WTC11 (cell line): ENCODE measurements around the gene SEC22A. TPM values are rescaled to one million over a fixed set of nuclear protein-coding genes. Genes with fewer than 3 reads are reported as not detected.
A peak's percentile ranks its signal among the peaks of the same experiment; 100 is the strongest.

Experiments used
- ATAC-seq: fragments of 200-7000 bp; cut with Tn5 transposase; 2 replicates; pipeline ENCODE4 v1.10.0; 2021; ENCODE audit warnings: mild to moderate bottlenecking, moderate library complexity
- CTCF ChIA-PET: fragments of 300-600 bp; sonication (Branson Sonifier 250); formaldehyde crosslinking; loops from one replicate; lab custom pipeline; 2021; ENCODE audit warnings: antibody characterized with exemption; lab: Charles Lee
- POLR2A ChIA-PET: fragments of 350-600 bp; sonication (Branson Sonifier 250); formaldehyde crosslinking; loops from one replicate; lab custom pipeline; 2021; ENCODE audit warnings: antibody characterized with exemption; lab: Charles Lee
- DNase-seq: peaks from one replicate; pipeline ENCODE4 v3.0.0; 2021; ENCODE audit warnings: low spot score
- H3K27ac Mint-ChIP-seq: 2 replicates; pipeline ENCODE4 v1.8.0; 2021; ENCODE audit warnings: mixed read lengths
- H3K27me3 Mint-ChIP-seq: 2 replicates; pipeline ENCODE4 v1.8.0; 2021; ENCODE audit warnings: low read depth, mild to moderate bottlenecking, moderate library complexity, mixed read lengths
- H3K36me3 Mint-ChIP-seq: 2 replicates; pipeline ENCODE4 v1.8.0; 2021; ENCODE audit warnings: mixed read lengths
- H3K4me1 Mint-ChIP-seq: 2 replicates; pipeline ENCODE4 v1.8.0; 2022; ENCODE audit warnings: mixed read lengths
- H3K4me3 Mint-ChIP-seq: 2 replicates; pipeline ENCODE4 v1.8.0; 2021; ENCODE audit warnings: mild to moderate bottlenecking, moderate library complexity, mixed read lengths
- H3K9me3 Mint-ChIP-seq: 2 replicates; pipeline ENCODE4 v1.8.0; 2021; ENCODE audit warnings: mixed read lengths
- CDX4 ChIP-seq: fragments of 250-450 bp; sonication (Bioruptor Pico); IDR thresholded peaks from 2 replicates; pipeline ENCODE4 v1.9.0; 2021; ENCODE audit warnings: moderate library complexity, mild to moderate bottlenecking, inconsistent platforms, borderline replicate concordance
- CREB1 ChIP-seq: sonication (generic); formaldehyde crosslinking; IDR thresholded peaks from 2 replicates; pipeline ENCODE4 v1.8.0; 2023; ENCODE audit warnings: mild to moderate bottlenecking, missing genetic modification reagents
- FOXJ3 ChIP-seq: sonication (generic); formaldehyde crosslinking; IDR thresholded peaks from 2 replicates; pipeline ENCODE4 v1.9.0; 2021; ENCODE audit warnings: missing genetic modification reagents, mild to moderate bottlenecking, borderline replicate concordance
- FOXP1 ChIP-seq: sonication (generic); formaldehyde crosslinking; IDR thresholded peaks from 2 replicates; pipeline ENCODE4 v1.8.0; 2022; ENCODE audit warnings: missing genetic modification reagents, mild to moderate bottlenecking, moderate library complexity, borderline replicate concordance
- MYBL2 ChIP-seq: sonication (generic); formaldehyde crosslinking; IDR thresholded peaks from 2 replicates; pipeline ENCODE4 v1.8.1; 2023; ENCODE audit warnings: mild to moderate bottlenecking, moderate library complexity, missing genetic modification reagents
- NFYB ChIP-seq: sonication (generic); formaldehyde crosslinking; conservative IDR thresholded peaks from 2 replicates; pipeline ENCODE4 v1.8.0; 2022; ENCODE audit warnings: low read depth, missing genetic modification reagents
- SMAD4 ChIP-seq: sonication (generic); formaldehyde crosslinking; IDR thresholded peaks from 2 replicates; pipeline ENCODE4 v1.8.0; 2022; ENCODE audit warnings: mild to moderate bottlenecking, missing genetic modification reagents
- STAT6 ChIP-seq: sonication (generic); formaldehyde crosslinking; conservative IDR thresholded peaks from 2 replicates; pipeline ENCODE4 v1.8.1; 2023; ENCODE audit warnings: mild to moderate bottlenecking, low read depth, missing genetic modification reagents, moderate library complexity
- TCF7 ChIP-seq: sonication (generic); formaldehyde crosslinking; IDR thresholded peaks from 2 replicates; pipeline ENCODE4 v1.8.0; 2022; ENCODE audit warnings: mild to moderate bottlenecking, low read depth, missing genetic modification reagents, moderate library complexity
- TEAD1 ChIP-seq: sonication (generic); formaldehyde crosslinking; IDR thresholded peaks from 2 replicates; pipeline ENCODE4 v1.8.0; 2022; ENCODE audit warnings: mild to moderate bottlenecking, missing genetic modification reagents
- ZBTB43 ChIP-seq: sonication (generic); formaldehyde crosslinking; IDR thresholded peaks from 2 replicates; pipeline ENCODE4 v1.8.1; 2023; ENCODE audit warnings: mild to moderate bottlenecking, missing genetic modification reagents
- ZNF219 ChIP-seq: sonication (generic); formaldehyde crosslinking; IDR thresholded peaks from 2 replicates; pipeline ENCODE4 v1.8.0; 2023; ENCODE audit warnings: missing genetic modification reagents, mild to moderate bottlenecking, borderline replicate concordance
- ZNF425 ChIP-seq: fragments of 250-450 bp; sonication (Bioruptor Pico); conservative IDR thresholded peaks from 2 replicates; pipeline ENCODE4 v1.9.0; 2021; ENCODE audit warnings: mild to moderate bottlenecking
- total RNA-seq: library from RNA; stranded (reverse); gene quantifications from 3 replicates; pipeline ENCODE4 v1.2.3, GENCODE V29; 2021
- TF ChIP-seq, protein P1 (sequence below): sonication (generic); formaldehyde crosslinking; IDR thresholded peaks from 2 replicates; pipeline ENCODE4 v1.8.0; 2023; ENCODE audit warnings: mild to moderate bottlenecking, missing genetic modification reagents

SEC22A gene
- total RNA-seq, 1 experiment from 2014 or later, result 12.6 TPM

GRCh38 chr3:123286308-123287023, 84.7 kb downstream of the SEC22A start (continued):
- TF ChIP-seq, protein P1, sequence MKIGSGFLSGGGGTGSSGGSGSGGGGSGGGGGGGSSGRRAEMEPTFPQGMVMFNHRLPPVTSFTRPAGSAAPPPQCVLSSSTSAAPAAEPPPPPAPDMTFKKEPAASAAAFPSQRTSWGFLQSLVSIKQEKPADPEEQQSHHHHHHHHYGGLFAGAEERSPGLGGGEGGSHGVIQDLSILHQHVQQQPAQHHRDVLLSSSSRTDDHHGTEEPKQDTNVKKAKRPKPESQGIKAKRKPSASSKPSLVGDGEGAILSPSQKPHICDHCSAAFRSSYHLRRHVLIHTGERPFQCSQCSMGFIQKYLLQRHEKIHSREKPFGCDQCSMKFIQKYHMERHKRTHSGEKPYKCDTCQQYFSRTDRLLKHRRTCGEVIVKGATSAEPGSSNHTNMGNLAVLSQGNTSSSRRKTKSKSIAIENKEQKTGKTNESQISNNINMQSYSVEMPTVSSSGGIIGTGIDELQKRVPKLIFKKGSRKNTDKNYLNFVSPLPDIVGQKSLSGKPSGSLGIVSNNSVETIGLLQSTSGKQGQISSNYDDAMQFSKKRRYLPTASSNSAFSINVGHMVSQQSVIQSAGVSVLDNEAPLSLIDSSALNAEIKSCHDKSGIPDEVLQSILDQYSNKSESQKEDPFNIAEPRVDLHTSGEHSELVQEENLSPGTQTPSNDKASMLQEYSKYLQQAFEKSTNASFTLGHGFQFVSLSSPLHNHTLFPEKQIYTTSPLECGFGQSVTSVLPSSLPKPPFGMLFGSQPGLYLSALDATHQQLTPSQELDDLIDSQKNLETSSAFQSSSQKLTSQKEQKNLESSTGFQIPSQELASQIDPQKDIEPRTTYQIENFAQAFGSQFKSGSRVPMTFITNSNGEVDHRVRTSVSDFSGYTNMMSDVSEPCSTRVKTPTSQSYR, result peak; percentile 18; the same call in 1 of the 2 replicates
- TF ChIP-seq ZNF219 (CRISPR knock-in tag) (no peak), ZBTB43 (no peak), TEAD1 (CRISPR knock-in tag) (peak; percentile 83; the same call in 1 of the 2 replicates), NFYB (CRISPR knock-in tag) (no peak)

- Mint-ChIP-seq H3K27me3 (no peaks in the 10 kb centered on the region), H3K27ac (no peak overlapping the region; the same call in 1 of the 2 replicates), H3K4me1 (no peaks in the 10 kb centered on the region), H3K4me3 (no peak overlapping the region), H3K9me3 (no peaks in the 10 kb centered on the region), H3K36me3 (peaks cover 45% of the 10 kb centered on the region)
- no peak for TF ChIP-seq CDX4 (CRISPR knock-in tag)
- no peak for TF ChIP-seq MYBL2 (CRISPR knock-in tag)
- ChIA-PET CTCF (interaction anchor here (0.9 to 1.5 kb wide), 3 partner anchors 10 to 78 kb away, joined by 4 to 7 read pairs (median 5); no protein-coding TSS in a partner anchor), POLR2A (no interaction called here)
- DNase-seq (no peak), ATAC-seq (no peak)
These were observed 85.6 kb downstream of the SEC22A start for GRCh38 chr3:123287051-123287961.

- no peak overlapping the region for H3K27ac Mint-ChIP-seq
- POLR2A ChIA-PET, result no interaction called here
- CTCF ChIA-PET, result interaction anchor here (0.9 to 1.2 kb wide), 2 partner anchors 9 to 27 kb away, joined by 4 to 5 read pairs; no protein-coding TSS in a partner anchor
- no peak overlapping the region for H3K4me3 Mint-ChIP-seq
- no peak for ATAC-seq
- no peaks in the 10 kb centered on the region for H3K4me1 Mint-ChIP-seq
- no peaks in the 10 kb centered on the region for H3K9me3 Mint-ChIP-seq
- peaks cover 47% of the 10 kb centered on the region for H3K36me3 Mint-ChIP-seq
- H3K27me3 Mint-ChIP-seq, result no peaks in the 10 kb centered on the region
- no peak for DNase-seq
- no peak for TF ChIP-seq ZNF219 (CRISPR knock-in tag)
- TF ChIP-seq SMAD4, result no peak
- no peak for TF ChIP-seq ZBTB43
- no peak for TF ChIP-seq STAT6 (CRISPR knock-in tag)
- TF ChIP-seq TCF7 (CRISPR knock-in tag), result no peak
- no peak for TF ChIP-seq FOXP1 (CRISPR knock-in tag)
- no peak for TF ChIP-seq FOXJ3 (CRISPR knock-in tag)
- TF ChIP-seq ZNF425 (CRISPR knock-in tag), result no peak
- TF ChIP-seq CREB1, result no peak
These were observed 86.2 kb downstream of the SEC22A start for GRCh38 chr3:123287962-123288302.
